ENCODE data around the gene TNFRSF8.

DNA sequence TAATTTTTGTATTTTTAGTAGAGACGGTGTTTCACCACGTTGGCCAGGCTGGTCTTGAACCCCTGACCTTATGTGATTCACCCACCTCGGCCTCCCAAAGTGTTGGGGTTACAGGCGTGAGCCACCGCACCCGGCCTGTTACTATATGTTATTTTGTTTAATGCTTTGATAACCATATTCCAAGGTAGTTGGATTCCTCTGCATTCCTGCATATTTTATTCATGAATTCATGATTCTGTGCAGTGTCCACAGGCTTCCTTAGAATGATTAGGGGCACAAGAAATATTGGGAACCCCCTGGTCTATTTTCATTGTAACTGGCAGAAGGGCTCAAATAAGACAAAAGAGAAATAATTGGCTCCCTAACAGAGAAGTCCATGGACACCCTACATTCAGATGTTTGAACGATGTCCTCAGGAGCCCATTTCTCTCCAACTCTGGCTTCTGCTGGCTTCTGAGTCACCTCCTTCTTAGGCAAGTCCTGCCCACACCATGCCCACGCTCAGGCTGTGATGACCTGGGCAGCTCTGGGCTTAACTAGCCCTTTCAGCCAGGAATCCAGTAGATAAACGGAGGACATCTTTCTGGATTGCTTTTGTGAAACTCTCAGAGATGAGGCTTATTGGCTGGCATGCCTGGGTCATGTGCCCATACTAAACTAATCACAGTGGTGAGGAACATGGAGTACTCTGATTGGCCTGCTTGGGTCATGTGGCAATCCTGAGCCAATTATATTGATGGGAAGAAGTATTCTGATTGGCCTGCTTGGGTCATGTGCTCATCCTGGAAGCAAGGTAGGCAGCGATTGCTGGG lies 32.6 kb downstream of the TNFRSF8 start:
- TF ChIP-seq, protein P1, sequence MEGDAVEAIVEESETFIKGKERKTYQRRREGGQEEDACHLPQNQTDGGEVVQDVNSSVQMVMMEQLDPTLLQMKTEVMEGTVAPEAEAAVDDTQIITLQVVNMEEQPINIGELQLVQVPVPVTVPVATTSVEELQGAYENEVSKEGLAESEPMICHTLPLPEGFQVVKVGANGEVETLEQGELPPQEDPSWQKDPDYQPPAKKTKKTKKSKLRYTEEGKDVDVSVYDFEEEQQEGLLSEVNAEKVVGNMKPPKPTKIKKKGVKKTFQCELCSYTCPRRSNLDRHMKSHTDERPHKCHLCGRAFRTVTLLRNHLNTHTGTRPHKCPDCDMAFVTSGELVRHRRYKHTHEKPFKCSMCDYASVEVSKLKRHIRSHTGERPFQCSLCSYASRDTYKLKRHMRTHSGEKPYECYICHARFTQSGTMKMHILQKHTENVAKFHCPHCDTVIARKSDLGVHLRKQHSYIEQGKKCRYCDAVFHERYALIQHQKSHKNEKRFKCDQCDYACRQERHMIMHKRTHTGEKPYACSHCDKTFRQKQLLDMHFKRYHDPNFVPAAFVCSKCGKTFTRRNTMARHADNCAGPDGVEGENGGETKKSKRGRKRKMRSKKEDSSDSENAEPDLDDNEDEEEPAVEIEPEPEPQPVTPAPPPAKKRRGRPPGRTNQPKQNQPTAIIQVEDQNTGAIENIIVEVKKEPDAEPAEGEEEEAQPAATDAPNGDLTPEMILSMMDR (IDR thresholded peaks at IDR 0.05) = no peak
- TF ChIP-seq TAF1 (IDR thresholded peaks at IDR 0.05; ENCODE audit: borderline replicate concordance, low read depth, low read length) = no peak
